ENCODE measurements around the gene MSL1.
A peak's percentile ranks its signal among the peaks of the same experiment; 100 is the strongest.

The MSL1 gene

GRCh38 chr17:40100419-40100668, 21.4 kb upstream of the MSL1 start, which contains the start of gene NR1D1 (continued):
- TF ChIP-seq ZNF10 (tag by site-specific recombination; IDR thresholded peaks at IDR 0.05) (peak; percentile 79; the same call in 1 of the 2 replicates), ZNF658 (tag by site-specific recombination; IDR thresholded peaks at IDR 0.05) (no peak), FEZF1 (tag by site-specific recombination; IDR thresholded peaks at IDR 0.05) (peak; percentile 76), ZNF175 (tag by site-specific recombination; IDR thresholded peaks at IDR 0.05) (no peak), SETDB1 (IDR thresholded peaks at IDR 0.05; ENCODE audit: insufficient read length, low read length) (peak; percentile 15), ZNF426 (tag by site-specific recombination; IDR thresholded peaks at IDR 0.05) (no peak), SCRT2 (tag by site-specific recombination; IDR thresholded peaks at IDR 0.05) (no peak)

GRCh38 chr17:40100669-40101366, 21.0 kb upstream of the MSL1 start:
- H3K4me1 ChIP-seq (ENCODE audit: control insufficient read depth, insufficient read depth, low read length) = peaks cover 16% of the 10 kb centered on the region
- peaks cover 0 to 13% of the 10 kb centered on the region in 2 experiments; a peak in 1 of 3 replicates for H3K36me3 ChIP-seq (ENCODE audit: control insufficient read depth in 2 of 2, insufficient read depth in 1 of 2, low read length in 2 of 2)
- peak overlapping the region; percentile 20 for H3K4me3 ChIP-seq (ENCODE audit: low read depth, low read length)
- ChIA-PET POLR2A (interaction anchor here (0.7 to 5.3 kb wide), 18 partner anchors 12 to 1587 kb away, joined by 3 to 117 read pairs (median 6); partner anchors contain the start of genes CASC3, MED24, MSL1 and PSMD3), CTCF (interaction anchor here (0.6 to 7.2 kb wide), 14 partner anchors 8 to 101 kb away, joined by 3 to 61 read pairs (median 5); partner anchors contain the start of gene MED24)
- H3K9me3 ChIP-seq (ENCODE audit: control insufficient read depth, insufficient read depth, low read depth, low read length) = no peaks in the 10 kb centered on the region
- no peak overlapping the region; the same call in 1 of the 2 replicates for H3K27ac ChIP-seq (ENCODE audit: extremely low read depth, low read depth, low read length)
- TF ChIP-seq ZNF629 (tag by site-specific recombination; IDR thresholded peaks at IDR 0.05) = peak; percentile 68
- TF ChIP-seq ZEB2 (tag by site-specific recombination; IDR thresholded peaks at IDR 0.05) = 0 out of 2 replicates have a peak, but pooled peaks have one; percentile 20
- TF ChIP-seq ZNF398 (tag by site-specific recombination; IDR thresholded peaks at IDR 0.05) = peak; percentile 63; the same call in 1 of the 2 replicates
- TF ChIP-seq ZNF776 (tag by site-specific recombination; IDR thresholded peaks at IDR 0.05; ENCODE audit: borderline replicate concordance) = no peak
- 0 out of 2 replicates have a peak, but pooled peaks have one; percentile 19 for TF ChIP-seq KLF10 (tag by site-specific recombination; IDR thresholded peaks at IDR 0.05)
- TF ChIP-seq ZNF394 (tag by site-specific recombination; IDR thresholded peaks at IDR 0.05; ENCODE audit: borderline replicate concordance) = peak; percentile 66
- TF ChIP-seq SP2 (tag by site-specific recombination; IDR thresholded peaks at IDR 0.05) = peak; percentile 58
- peak; percentile 74 for TF ChIP-seq PRDM10 (tag by site-specific recombination; IDR thresholded peaks at IDR 0.05)
- TF ChIP-seq WT1 (tag by site-specific recombination; IDR thresholded peaks at IDR 0.05) = peak; percentile 55
- peak; percentile 94 for TF ChIP-seq SP3 (tag by site-specific recombination; IDR thresholded peaks at IDR 0.05)
- no peak for TF ChIP-seq ZNF132 (tag by site-specific recombination; IDR thresholded peaks at IDR 0.05; ENCODE audit: borderline replicate concordance)
- no peak for TF ChIP-seq ZNF10 (tag by site-specific recombination; IDR thresholded peaks at IDR 0.05)
- peak; percentile 68 for TF ChIP-seq KLF1 (tag by site-specific recombination; IDR thresholded peaks at IDR 0.05)
- peak; percentile 79; the same call in 1 of the 2 replicates for TF ChIP-seq TRIM28 (IDR thresholded peaks at IDR 0.05; ENCODE audit: borderline replicate concordance, low read length)
- no peak for TF ChIP-seq ZNF23 (tag by site-specific recombination; IDR thresholded peaks at IDR 0.05; ENCODE audit: borderline replicate concordance)
- peak; percentile 14; the same call in 1 of the 2 replicates for TF ChIP-seq ZNF639 (tag by site-specific recombination; IDR thresholded peaks at IDR 0.05)
- no peak for TF ChIP-seq HOXD13 (CRISPR knock-in tag; IDR thresholded peaks at IDR 0.05; ENCODE audit: borderline replicate concordance)
- no peak for TF ChIP-seq ZNF133 (tag by site-specific recombination; IDR thresholded peaks at IDR 0.05)
- TF ChIP-seq ZBTB26 (tag by site-specific recombination; optimal IDR thresholded peaks at IDR 0.05) = peak; percentile 57
- peak; percentile 83 for TF ChIP-seq ZNF366 (tag by site-specific recombination; conservative IDR thresholded peaks at IDR 0.05)
- TF ChIP-seq ATF2 (tag by site-specific recombination; IDR thresholded peaks at IDR 0.05; ENCODE audit: low read depth) = no peak

Data from HEK293 (cell line).